ENCODE results near the gene SHF. TPM values are rescaled to one million over a fixed set of nuclear protein-coding genes. Genes with fewer than 3 reads are reported as not detected.

Gene SHF
- total and polyA plus RNA-seq, 4 donors: 4.3 to 19.0 (median 13.3) TPM

DNA sequence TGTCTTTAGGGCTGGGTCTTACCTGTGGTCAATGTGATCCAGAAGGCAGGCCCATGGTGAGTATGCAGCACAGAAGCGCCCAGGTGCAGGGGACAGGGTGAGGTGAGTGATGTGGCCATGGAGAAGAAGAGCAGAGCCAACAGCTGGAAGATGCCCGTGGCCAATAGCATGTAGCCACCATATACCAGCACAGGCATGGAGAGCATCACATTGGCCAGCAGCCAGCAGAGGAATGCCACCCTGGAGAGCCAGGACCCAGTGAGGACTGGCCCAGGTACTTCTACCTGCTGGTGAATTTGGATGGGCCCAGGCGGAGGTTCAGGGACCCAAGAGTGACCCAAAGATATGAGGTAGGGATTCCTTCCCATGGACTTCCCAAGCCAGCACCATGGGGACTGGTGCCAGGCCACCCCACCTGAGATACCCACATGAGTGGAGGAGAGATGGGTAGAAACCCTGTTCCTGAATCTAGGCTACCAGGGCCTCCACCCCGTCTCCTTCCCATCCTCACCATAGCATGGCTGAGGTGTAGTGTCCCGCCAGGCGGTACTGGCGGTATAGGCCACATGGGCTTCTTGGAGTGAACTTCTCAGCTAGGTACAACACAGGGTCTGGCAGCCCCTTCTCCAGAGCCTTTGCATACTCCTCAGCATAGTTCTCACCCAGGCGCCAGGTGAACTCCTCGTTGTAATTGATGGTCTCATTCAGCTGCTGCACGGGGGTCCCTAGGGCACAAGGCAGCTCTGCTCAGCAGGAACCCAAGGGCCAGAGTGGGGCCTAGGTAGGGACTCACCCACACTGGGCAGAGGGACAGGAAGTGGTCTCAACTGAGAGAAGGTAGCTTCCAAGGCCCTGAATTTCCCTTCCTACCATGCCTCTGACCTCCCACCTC, 67.4 kb downstream of the SHF start:
- no peaks in the 10 kb centered on the region for H3K9me3 ChIP-seq (ENCODE audit: control insufficient read depth, low read length)
- 95% methylated on average over 10 of the region's 10 CpGs for WGBS, 2 donors
- no peak overlapping the region for H3K27ac ChIP-seq (ENCODE audit: low read depth in 1 of 2, low read length in 2 of 2)
- H3K27me3 ChIP-seq (ENCODE audit: control insufficient read depth in 1 of 2, insufficient read depth in 2 of 2, low read length in 1 of 2): no peaks in the 10 kb centered on the region
- H3K36me3 ChIP-seq (ENCODE audit: control insufficient read depth in 1 of 2, insufficient read depth in 2 of 2, low read length in 1 of 2): no peaks in the 10 kb centered on the region
- intact Hi-C loops (cut with DNase I): no loop called here
- DNase-seq: peak in 1 of 2 donors; percentile 63
- H3K4me1 ChIP-seq (ENCODE audit: control insufficient read depth in 1 of 2, insufficient read depth in 2 of 2, low read length in 2 of 2): no peaks in the 10 kb centered on the region
- ATAC-seq (ENCODE audit: low FRiP score): no peak
- no peak overlapping the region for H3K4me3 ChIP-seq (ENCODE audit: low read length in 2 of 2)

- H3K4me1 ChIP-seq (ENCODE audit: control insufficient read depth in 1 of 2, insufficient read depth in 2 of 2, low read length in 2 of 2): no peaks in the 10 kb centered on the region
- H3K4me3 ChIP-seq (ENCODE audit: low read length in 2 of 2): no peak overlapping the region
- H3K27me3 ChIP-seq (ENCODE audit: control insufficient read depth in 1 of 2, insufficient read depth in 2 of 2, low read length in 1 of 2): no peaks in the 10 kb centered on the region
- WGBS, 2 donors: 90 to 94% methylated on average over 5 of the region's 5 CpGs
- intact Hi-C loops (cut with DNase I): no loop called here
- ATAC-seq (ENCODE audit: low FRiP score) (no peak), DNase-seq (peak in 1 of 2 donors; percentile 43)
- no peaks in the 10 kb centered on the region for H3K9me3 ChIP-seq (ENCODE audit: control insufficient read depth, low read length)
- no peak overlapping the region for H3K27ac ChIP-seq (ENCODE audit: low read depth in 1 of 2, low read length in 2 of 2)
- H3K36me3 ChIP-seq (ENCODE audit: control insufficient read depth in 1 of 2, insufficient read depth in 2 of 2, low read length in 1 of 2): no peaks in the 10 kb centered on the region
Measured at GRCh38 chr15:45118996-45119395, 68.8 kb downstream of the SHF start.

DNA sequence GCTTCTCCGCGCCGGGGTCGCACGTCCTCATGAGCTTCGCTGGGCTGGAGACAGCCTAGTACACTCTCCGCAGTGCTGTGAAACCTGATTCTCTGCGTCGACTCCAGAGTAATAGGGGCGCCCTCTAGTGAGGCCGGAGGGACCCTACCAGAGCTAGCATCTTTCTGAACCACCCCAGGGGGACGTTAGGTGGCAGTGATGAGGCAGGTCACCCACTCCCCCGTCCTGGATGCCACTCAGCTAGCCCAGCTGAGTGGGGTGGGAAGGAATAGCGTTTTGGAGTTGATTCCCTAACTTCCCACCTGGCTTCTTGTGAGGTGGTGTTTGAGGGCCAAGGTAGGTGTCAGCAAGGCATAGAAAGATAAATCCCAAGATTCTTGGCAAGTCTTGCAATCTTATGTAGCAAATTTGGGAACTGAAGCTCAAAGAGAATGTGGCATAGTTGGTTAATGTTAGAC, 69.6 kb downstream of the SHF start:
- Histone ChIP-seq H3K4me3 (ENCODE audit: low read length in 2 of 2) (no peak overlapping the region), H3K36me3 (ENCODE audit: control insufficient read depth in 1 of 2, insufficient read depth in 2 of 2, low read length in 1 of 2) (no peaks in the 10 kb centered on the region), H3K9me3 (ENCODE audit: control insufficient read depth, low read length) (no peaks in the 10 kb centered on the region), H3K4me1 (ENCODE audit: control insufficient read depth in 1 of 2, insufficient read depth in 2 of 2, low read length in 2 of 2) (no peaks in the 10 kb centered on the region), H3K27ac (ENCODE audit: low read depth in 1 of 2, low read length in 2 of 2) (no peak overlapping the region), H3K27me3 (ENCODE audit: control insufficient read depth in 1 of 2, insufficient read depth in 2 of 2, low read length in 1 of 2) (no peaks in the 10 kb centered on the region)
- WGBS, 2 donors: 0 to 1% methylated on average over 14 of the region's 14 CpGs
- DNase-seq (peak; percentile 90 to 93), ATAC-seq (ENCODE audit: low FRiP score) (peak; percentile 94)
- intact Hi-C loops (cut with DNase I): no loop called here

- Histone ChIP-seq H3K4me3 (ENCODE audit: low read length in 2 of 2) (no peak overlapping the region), H3K9me3 (ENCODE audit: control insufficient read depth, low read length) (no peaks in the 10 kb centered on the region), H3K27me3 (ENCODE audit: control insufficient read depth in 1 of 2, insufficient read depth in 2 of 2, low read length in 1 of 2) (no peaks in the 10 kb centered on the region), H3K27ac (ENCODE audit: low read depth in 1 of 2, low read length in 2 of 2) (no peak overlapping the region), H3K36me3 (ENCODE audit: control insufficient read depth in 1 of 2, insufficient read depth in 2 of 2, low read length in 1 of 2) (no peaks in the 10 kb centered on the region), H3K4me1 (ENCODE audit: control insufficient read depth in 1 of 2, insufficient read depth in 2 of 2, low read length in 2 of 2) (no peaks in the 10 kb centered on the region)
- WGBS, 2 donors: 26 to 31% methylated on average over 30 to 33 of the region's 33 CpGs
- ATAC-seq (ENCODE audit: low FRiP score) (peak; percentile 13), DNase-seq (peak in 1 of 2 donors; percentile 65)
- intact Hi-C loops (cut with DNase I): no loop called here
Measured at GRCh38 chr15:45117308-45118130, 70.2 kb downstream of the SHF start.

Other genes starting within 250 kb of the SHF start
- gene TERB2, start 231.3 kb downstream of the SHF start, total RNA-seq: not detected
- not detected for gene TERB2, start 231.3 kb downstream of the SHF start, polyA plus RNA-seq
- gene SORD, start 164.8 kb downstream of the SHF start, total RNA-seq: 1 to 10 TPM; 6.7 to 6.8 TPM
- gene SORD, start 164.8 kb downstream of the SHF start, polyA plus RNA-seq: 1 to 10 TPM; 5.7 to 7.1 TPM
- 1 to 10 TPM in 1 of 2 donors, under 1 TPM in 1; 0.65 to 2.6 TPM for gene DUOX2, start 73.8 kb downstream of the SHF start, total RNA-seq
- under 1 TPM; 0.03 to 0.13 TPM for gene DUOX2, start 73.8 kb downstream of the SHF start, polyA plus RNA-seq
- gene DUOXA2, start 73.6 kb downstream of the SHF start, total RNA-seq: not detected
- under 1 TPM in 1 of 2 donors, not detected in 1; 0.13 TPM for gene DUOXA2, start 73.6 kb downstream of the SHF start, polyA plus RNA-seq
- gene DUOXA1, start 58.1 kb downstream of the SHF start, total RNA-seq: 1 to 10 TPM in 1 of 2 donors, under 1 TPM in 1; 0.23 to 4.9 TPM
- under 1 TPM; 0.38 to 0.43 TPM for gene DUOXA1, start 58.1 kb downstream of the SHF start, polyA plus RNA-seq
- gene DUOX1, start 58.0 kb downstream of the SHF start, total RNA-seq: 1 to 10 TPM in 1 of 2 donors, under 1 TPM in 1; 0.71 to 4.5 TPM
- under 1 TPM; 0.13 to 0.46 TPM for gene DUOX1, start 58.0 kb downstream of the SHF start, polyA plus RNA-seq
- not detected for gene SLC28A2, start 64.3 kb upstream of the SHF start, total RNA-seq
- 1 to 10 TPM in 1 of 2 donors, not detected in 1; 2.0 TPM for gene SLC28A2, start 64.3 kb upstream of the SHF start, polyA plus RNA-seq
- gene GATM, start 190.6 kb upstream of the SHF start, total RNA-seq: 10 to 100 TPM; 27.8 to 31.9 TPM
- gene GATM, start 190.6 kb upstream of the SHF start, polyA plus RNA-seq: 10 to 100 TPM in 1 of 2 donors, 1 to 10 TPM in 1; 6.9 to 74.6 TPM